Sigmoid colon (tissue), 3 donors: ENCODE results near the gene RPL3.

Source experiments
- POLR2A ChIP-seq, 2 donors: fragments of 450-650 bp; IDR thresholded peaks; one replicate each; pipeline ENCODE4 v1.6.1; 2016; ENCODE audit warnings: antibody characterized with exemption in 2 of 2, mild to moderate bottlenecking in 2 of 2, moderate library complexity in 2 of 2
- TF ChIP-seq, protein P1 (sequence below), 4 experiments: fragments of 450-650 bp in 3 of 4; fragments of 200-600 bp in 1 of 4; IDR thresholded peaks; one replicate each; pipeline ENCODE4 v1.5.1; 2016 to 2019; ENCODE audit warnings: antibody characterized with exemption in 4 of 4, mild to moderate bottlenecking in 3 of 4, moderate library complexity in 2 of 4

DNA sequence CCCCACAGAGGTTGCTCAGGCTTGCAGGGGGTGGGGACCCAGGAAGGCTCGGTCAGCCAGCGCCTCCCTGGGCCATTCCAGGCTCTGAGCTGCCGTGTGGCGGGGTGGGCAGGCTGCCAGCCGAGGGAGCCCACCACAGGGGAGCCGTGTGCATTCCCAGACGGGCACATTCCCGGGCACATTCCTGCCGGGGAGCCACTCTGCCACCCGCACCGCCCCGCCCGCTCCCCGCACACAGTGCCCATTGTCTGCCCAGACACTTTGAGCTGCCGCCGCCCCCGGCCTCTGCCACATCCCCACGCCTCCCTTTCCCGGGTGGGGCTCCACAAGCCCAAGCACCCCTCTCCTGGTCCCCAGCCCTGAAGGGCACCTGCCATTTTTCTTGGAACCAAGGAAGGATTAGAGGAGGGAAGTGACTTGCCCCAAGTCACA, 27.4 kb downstream of the RPL3 start:
- TF ChIP-seq POLR2A (IDR thresholded peaks at IDR 0.05): no peak
- TF ChIP-seq, protein P1, sequence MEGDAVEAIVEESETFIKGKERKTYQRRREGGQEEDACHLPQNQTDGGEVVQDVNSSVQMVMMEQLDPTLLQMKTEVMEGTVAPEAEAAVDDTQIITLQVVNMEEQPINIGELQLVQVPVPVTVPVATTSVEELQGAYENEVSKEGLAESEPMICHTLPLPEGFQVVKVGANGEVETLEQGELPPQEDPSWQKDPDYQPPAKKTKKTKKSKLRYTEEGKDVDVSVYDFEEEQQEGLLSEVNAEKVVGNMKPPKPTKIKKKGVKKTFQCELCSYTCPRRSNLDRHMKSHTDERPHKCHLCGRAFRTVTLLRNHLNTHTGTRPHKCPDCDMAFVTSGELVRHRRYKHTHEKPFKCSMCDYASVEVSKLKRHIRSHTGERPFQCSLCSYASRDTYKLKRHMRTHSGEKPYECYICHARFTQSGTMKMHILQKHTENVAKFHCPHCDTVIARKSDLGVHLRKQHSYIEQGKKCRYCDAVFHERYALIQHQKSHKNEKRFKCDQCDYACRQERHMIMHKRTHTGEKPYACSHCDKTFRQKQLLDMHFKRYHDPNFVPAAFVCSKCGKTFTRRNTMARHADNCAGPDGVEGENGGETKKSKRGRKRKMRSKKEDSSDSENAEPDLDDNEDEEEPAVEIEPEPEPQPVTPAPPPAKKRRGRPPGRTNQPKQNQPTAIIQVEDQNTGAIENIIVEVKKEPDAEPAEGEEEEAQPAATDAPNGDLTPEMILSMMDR (IDR thresholded peaks at IDR 0.05): no peak
